K562 (cell line): ENCODE results near the gene ADSS2. TPM values are rescaled to one million over a fixed set of nuclear protein-coding genes. Genes with fewer than 3 reads are reported as not detected.

Experiments
- ILF3 ChIP-seq: fragments of 450-650 bp; IDR thresholded peaks from 2 replicates; pipeline ENCODE4 v1.6.1; 2018; ENCODE audit warnings: antibody characterized with exemption, mild to moderate bottlenecking, moderate library complexity, borderline replicate concordance
- KAT2B ChIP-seq: IDR thresholded peaks from one replicate; pipeline ENCODE4 v1.6.1; 2012; ENCODE audit warnings: low read depth, mild to moderate bottlenecking, control low read depth, inconsistent platforms, low read length, moderate library complexity
- NR1H2 ChIP-seq: sonication (generic); formaldehyde crosslinking; IDR thresholded peaks from 2 replicates; pipeline ENCODE4 v1.4.0; 2020; ENCODE audit warnings: mild to moderate bottlenecking, missing genetic modification reagents
- PCBP1 ChIP-seq: fragments of 200-400 bp; formaldehyde crosslinking; IDR thresholded peaks from 2 replicates; pipeline ENCODE4 v1.6.1; 2018; ENCODE audit warnings: mild to moderate bottlenecking, low read depth, low read length; ENCODE audit not compliant: poor library complexity, severe bottlenecking
- POLR2A ChIP-seq: fragments of 450-650 bp; conservative IDR thresholded peaks from 2 replicates; pipeline ENCODE4 v1.6.1; 2016
- SREBF1 ChIP-seq: fragments of 150-350 bp; IDR thresholded peaks from 2 replicates; pipeline ENCODE4 v1.6.1; 2014; ENCODE audit warnings: antibody characterized with exemption, low read depth, low read length, borderline replicate concordance
- SRSF9 ChIP-seq: fragments of 200-400 bp; formaldehyde crosslinking; IDR thresholded peaks from 2 replicates; pipeline ENCODE4 v1.6.1; 2017; ENCODE audit warnings: low read depth, low read length, borderline replicate concordance
- polyA plus RNA-seq, 8 experiments: library from polyadenylated mRNA; depleted of rRNA in 4 of 8; stranded (reverse) in 5 of 8; unstranded in 3 of 8; fragments of >200 nt; fragmentation: Nextera tagmentation in 2 of 8; fragmentation: Illumina TruSeq in 1 of 8; extraction: Ambion mirVana in 2 of 8; extraction: Trizol in 1 of 8; gene quantifications; 2 replicates each; pipeline versions ENCODE4 v1.2.1 to v1.2.3, GENCODE V29; 2011 to 2014; ENCODE audit warnings: inconsistent platforms in 1 of 8, missing spikeins in 1 of 8
- total RNA-seq, 7 experiments: library from RNA; depleted of rRNA in 6 of 7; stranded (reverse); fragments of >200 nt in 6 of 7; fragmentation: Illumina TruSeq in 2 of 7; extraction: Trizol in 2 of 7; gene quantifications; 2 replicates each; pipeline versions ENCODE4 v1.2.1 to v1.2.3, GENCODE V29; 2011 to 2021; ENCODE audit warnings: low replicate concordance in 1 of 7
- TF ChIP-seq, protein P1 (sequence below): fragments of 250-450 bp; sonication (Bioruptor Pico); IDR thresholded peaks from 2 replicates; pipeline ENCODE4 v1.8.0; 2022; ENCODE audit warnings: inconsistent platforms
- TF ChIP-seq, protein P2 (sequence below): IDR thresholded peaks from 3 replicates; pipeline ENCODE4 v1.6.1; 2011; ENCODE audit warnings: borderline replicate concordance, mild to moderate bottlenecking, moderate library complexity; ENCODE audit not compliant: insufficient read length; ENCODE audit errors: extremely low read depth
- TF ChIP-seq, protein P3 (sequence below): IDR thresholded peaks from 2 replicates; pipeline ENCODE4 v1.6.1; 2011; ENCODE audit warnings: borderline replicate concordance, low read depth, mild to moderate bottlenecking, moderate library complexity, low read length; ENCODE audit not compliant: insufficient read depth, poor library complexity, severe bottlenecking
- TF ChIP-seq, protein P4 (sequence below): fragments of 250-450 bp; sonication (Bioruptor Pico); IDR thresholded peaks from 2 replicates; pipeline ENCODE4 v1.5.0; 2021; ENCODE audit warnings: mild to moderate bottlenecking, borderline replicate concordance
- TF ChIP-seq, protein P5 (sequence below): fragments of 250-450 bp; sonication (Bioruptor Pico); IDR thresholded peaks from 2 replicates; pipeline ENCODE4 v1.9.0; 2021; ENCODE audit warnings: mild to moderate bottlenecking
- TF ChIP-seq, protein P6 (sequence below): fragments of 250-450 bp; sonication (Bioruptor Pico); IDR thresholded peaks from 2 replicates; pipeline ENCODE4 v1.4.0; 2020; ENCODE audit warnings: mild to moderate bottlenecking
- TF ChIP-seq, protein P7 (sequence below): fragments of 250-450 bp; sonication (Bioruptor Pico); IDR thresholded peaks from 2 replicates; pipeline ENCODE4 v1.5.1; 2021; ENCODE audit warnings: mild to moderate bottlenecking

Gene ADSS2
- total and polyA plus RNA-seq, 9 of the 15 experiments (the other 6 are each of a cell fraction or from before 2014, with no cell fraction given) = 8.8 to 63.8 (median 59.4) TPM

DNA sequence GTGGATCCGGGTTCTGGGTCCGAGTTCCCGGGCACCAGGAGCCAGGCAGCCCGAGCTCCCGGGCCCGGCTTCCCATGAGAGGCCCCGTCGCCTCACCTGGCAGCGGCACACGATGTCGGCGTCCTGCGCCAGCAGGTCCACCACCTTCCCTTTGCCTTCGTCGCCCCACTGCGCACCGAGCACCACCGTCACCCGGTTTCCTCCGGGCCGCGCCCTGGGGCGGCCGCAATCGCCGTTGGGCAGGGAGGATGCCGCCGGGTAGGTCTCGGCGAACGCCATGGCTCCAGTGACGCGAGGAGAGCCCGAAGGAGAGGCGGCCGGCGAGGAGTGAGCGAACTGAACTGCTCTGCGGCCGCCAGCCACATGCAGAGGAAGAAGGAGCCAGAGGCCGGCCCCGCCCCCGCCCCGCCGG lies at the start of gene ADSS2 (continued):
- TF ChIP-seq, protein P1, sequence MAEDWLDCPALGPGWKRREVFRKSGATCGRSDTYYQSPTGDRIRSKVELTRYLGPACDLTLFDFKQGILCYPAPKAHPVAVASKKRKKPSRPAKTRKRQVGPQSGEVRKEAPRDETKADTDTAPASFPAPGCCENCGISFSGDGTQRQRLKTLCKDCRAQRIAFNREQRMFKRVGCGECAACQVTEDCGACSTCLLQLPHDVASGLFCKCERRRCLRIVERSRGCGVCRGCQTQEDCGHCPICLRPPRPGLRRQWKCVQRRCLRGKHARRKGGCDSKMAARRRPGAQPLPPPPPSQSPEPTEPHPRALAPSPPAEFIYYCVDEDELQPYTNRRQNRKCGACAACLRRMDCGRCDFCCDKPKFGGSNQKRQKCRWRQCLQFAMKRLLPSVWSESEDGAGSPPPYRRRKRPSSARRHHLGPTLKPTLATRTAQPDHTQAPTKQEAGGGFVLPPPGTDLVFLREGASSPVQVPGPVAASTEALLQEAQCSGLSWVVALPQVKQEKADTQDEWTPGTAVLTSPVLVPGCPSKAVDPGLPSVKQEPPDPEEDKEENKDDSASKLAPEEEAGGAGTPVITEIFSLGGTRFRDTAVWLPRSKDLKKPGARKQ (CRISPR knock-in tag) = no peak
- TF ChIP-seq, protein P2, sequence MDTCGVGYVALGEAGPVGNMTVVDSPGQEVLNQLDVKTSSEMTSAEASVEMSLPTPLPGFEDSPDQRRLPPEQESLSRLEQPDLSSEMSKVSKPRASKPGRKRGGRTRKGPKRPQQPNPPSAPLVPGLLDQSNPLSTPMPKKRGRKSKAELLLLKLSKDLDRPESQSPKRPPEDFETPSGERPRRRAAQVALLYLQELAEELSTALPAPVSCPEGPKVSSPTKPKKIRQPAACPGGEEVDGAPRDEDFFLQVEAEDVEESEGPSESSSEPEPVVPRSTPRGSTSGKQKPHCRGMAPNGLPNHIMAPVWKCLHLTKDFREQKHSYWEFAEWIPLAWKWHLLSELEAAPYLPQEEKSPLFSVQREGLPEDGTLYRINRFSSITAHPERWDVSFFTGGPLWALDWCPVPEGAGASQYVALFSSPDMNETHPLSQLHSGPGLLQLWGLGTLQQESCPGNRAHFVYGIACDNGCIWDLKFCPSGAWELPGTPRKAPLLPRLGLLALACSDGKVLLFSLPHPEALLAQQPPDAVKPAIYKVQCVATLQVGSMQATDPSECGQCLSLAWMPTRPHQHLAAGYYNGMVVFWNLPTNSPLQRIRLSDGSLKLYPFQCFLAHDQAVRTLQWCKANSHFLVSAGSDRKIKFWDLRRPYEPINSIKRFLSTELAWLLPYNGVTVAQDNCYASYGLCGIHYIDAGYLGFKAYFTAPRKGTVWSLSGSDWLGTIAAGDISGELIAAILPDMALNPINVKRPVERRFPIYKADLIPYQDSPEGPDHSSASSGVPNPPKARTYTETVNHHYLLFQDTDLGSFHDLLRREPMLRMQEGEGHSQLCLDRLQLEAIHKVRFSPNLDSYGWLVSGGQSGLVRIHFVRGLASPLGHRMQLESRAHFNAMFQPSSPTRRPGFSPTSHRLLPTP = no peak
- TF ChIP-seq PCBP1 = peak; percentile 55
- TF ChIP-seq, protein P3, sequence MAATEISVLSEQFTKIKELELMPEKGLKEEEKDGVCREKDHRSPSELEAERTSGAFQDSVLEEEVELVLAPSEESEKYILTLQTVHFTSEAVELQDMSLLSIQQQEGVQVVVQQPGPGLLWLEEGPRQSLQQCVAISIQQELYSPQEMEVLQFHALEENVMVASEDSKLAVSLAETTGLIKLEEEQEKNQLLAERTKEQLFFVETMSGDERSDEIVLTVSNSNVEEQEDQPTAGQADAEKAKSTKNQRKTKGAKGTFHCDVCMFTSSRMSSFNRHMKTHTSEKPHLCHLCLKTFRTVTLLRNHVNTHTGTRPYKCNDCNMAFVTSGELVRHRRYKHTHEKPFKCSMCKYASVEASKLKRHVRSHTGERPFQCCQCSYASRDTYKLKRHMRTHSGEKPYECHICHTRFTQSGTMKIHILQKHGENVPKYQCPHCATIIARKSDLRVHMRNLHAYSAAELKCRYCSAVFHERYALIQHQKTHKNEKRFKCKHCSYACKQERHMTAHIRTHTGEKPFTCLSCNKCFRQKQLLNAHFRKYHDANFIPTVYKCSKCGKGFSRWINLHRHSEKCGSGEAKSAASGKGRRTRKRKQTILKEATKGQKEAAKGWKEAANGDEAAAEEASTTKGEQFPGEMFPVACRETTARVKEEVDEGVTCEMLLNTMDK = no peak
- no peak for TF ChIP-seq SREBF1
- TF ChIP-seq NR1H2 (CRISPR knock-in tag) = no peak
- TF ChIP-seq, protein P4, sequence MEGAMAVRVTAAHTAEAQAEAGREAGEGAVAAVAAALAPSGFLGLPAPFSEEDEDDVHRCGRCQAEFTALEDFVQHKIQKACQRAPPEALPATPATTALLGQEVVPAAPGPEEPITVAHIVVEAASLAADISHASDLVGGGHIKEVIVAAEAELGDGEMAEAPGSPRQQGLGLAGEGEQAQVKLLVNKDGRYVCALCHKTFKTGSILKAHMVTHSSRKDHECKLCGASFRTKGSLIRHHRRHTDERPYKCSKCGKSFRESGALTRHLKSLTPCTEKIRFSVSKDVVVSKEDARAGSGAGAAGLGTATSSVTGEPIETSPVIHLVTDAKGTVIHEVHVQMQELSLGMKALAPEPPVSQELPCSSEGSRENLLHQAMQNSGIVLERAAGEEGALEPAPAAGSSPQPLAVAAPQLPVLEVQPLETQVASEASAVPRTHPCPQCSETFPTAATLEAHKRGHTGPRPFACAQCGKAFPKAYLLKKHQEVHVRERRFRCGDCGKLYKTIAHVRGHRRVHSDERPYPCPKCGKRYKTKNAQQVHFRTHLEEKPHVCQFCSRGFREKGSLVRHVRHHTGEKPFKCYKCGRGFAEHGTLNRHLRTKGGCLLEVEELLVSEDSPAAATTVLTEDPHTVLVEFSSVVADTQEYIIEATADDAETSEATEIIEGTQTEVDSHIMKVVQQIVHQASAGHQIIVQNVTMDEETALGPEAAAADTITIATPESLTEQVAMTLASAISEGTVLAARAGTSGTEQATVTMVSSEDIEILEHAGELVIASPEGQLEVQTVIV (CRISPR knock-in tag) = no peak
- TF ChIP-seq, protein P5, sequence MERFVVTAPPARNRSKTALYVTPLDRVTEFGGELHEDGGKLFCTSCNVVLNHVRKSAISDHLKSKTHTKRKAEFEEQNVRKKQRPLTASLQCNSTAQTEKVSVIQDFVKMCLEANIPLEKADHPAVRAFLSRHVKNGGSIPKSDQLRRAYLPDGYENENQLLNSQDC (CRISPR knock-in tag) = 0 out of 2 replicates have a peak, but pooled peaks have one; percentile 65
- TF ChIP-seq KAT2B = no peak
- TF ChIP-seq, protein P6, sequence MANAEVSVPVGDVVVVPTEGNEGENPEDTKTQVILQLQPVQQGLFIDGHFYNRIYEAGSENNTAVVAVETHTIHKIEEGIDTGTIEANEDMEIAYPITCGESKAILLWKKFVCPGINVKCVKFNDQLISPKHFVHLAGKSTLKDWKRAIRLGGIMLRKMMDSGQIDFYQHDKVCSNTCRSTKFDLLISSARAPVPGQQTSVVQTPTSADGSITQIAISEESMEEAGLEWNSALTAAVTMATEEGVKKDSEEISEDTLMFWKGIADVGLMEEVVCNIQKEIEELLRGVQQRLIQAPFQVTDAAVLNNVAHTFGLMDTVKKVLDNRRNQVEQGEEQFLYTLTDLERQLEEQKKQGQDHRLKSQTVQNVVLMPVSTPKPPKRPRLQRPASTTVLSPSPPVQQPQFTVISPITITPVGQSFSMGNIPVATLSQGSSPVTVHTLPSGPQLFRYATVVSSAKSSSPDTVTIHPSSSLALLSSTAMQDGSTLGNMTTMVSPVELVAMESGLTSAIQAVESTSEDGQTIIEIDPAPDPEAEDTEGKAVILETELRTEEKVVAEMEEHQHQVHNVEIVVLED (CRISPR knock-in tag) = no peak
- peak; percentile 95 for TF ChIP-seq POLR2A
- TF ChIP-seq, protein P7, sequence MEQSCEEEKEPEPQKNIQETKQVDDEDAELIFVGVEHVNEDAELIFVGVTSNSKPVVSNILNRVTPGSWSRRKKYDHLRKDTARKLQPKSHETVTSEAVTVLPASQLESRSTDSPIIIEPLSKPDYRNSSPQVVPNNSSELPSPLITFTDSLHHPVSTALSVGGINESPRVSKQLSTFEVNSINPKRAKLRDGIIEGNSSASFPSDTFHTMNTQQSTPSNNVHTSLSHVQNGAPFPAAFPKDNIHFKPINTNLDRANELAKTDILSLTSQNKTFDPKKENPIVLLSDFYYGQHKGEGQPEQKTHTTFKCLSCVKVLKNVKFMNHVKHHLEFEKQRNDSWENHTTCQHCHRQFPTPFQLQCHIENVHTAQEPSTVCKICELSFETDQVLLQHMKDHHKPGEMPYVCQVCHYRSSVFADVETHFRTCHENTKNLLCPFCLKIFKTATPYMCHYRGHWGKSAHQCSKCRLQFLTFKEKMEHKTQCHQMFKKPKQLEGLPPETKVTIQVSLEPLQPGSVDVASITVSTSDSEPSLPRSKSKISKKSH = no peak
- TF ChIP-seq ILF3 = no peak
- TF ChIP-seq SRSF9 = no peak
